Sigmoid colon (tissue), 4 donors: ENCODE measurements around the gene TSPOAP1.

Experiments used
- CTCF ChIP-seq, 4 experiments: fragments of 450-650 bp in 3 of 4; fragments of 200-600 bp in 1 of 4; IDR thresholded peaks; one replicate each; pipeline ENCODE4 v1.5.1; 2016 to 2019; ENCODE audit warnings: antibody characterized with exemption in 4 of 4, mild to moderate bottlenecking in 3 of 4, moderate library complexity in 2 of 4
- EP300 ChIP-seq, 4 donors: sonication (generic); formaldehyde crosslinking; IDR thresholded peaks; one replicate each; pipeline ENCODE4 v1.6.1; 2017; ENCODE audit warnings: antibody characterized with exemption in 4 of 4
- POLR2A ChIP-seq, 2 donors: fragments of 450-650 bp; IDR thresholded peaks; one replicate each; pipeline ENCODE4 v1.6.1; 2016; ENCODE audit warnings: antibody characterized with exemption in 2 of 2, mild to moderate bottlenecking in 2 of 2, moderate library complexity in 2 of 2

DNA sequence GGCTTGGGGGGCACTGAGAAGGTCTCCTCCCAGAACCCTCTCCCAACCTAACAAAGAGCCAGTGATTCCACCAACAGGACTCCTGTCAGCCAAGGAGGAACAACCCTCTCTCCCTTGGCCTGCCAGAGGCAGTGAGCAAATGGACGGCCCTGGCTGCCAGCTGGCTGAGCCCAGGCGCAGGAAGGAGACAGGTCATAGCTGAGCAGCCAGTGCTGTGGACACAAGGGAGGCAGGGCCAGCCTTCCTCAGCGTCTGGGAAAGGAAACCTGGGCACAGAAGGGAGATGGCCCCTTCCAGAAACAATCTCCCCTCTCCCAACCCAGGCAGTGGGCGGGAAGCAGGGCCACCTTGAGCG lies 50.0 kb downstream of the TSPOAP1 start:
- TF ChIP-seq POLR2A (IDR thresholded peaks at IDR 0.05), result no peak
- no peak for TF ChIP-seq CTCF (IDR thresholded peaks at IDR 0.05)
- no peak for TF ChIP-seq EP300 (IDR thresholded peaks at IDR 0.05)
